ENCODE measurements around the gene PHC2.

The PHC2 gene

GRCh38 chr1:33424205-33424604, 6.7 kb downstream of the PHC2 start:
- DNase-seq (ENCODE audit: low spot score), result no peak

GRCh38 chr1:33420870-33421775, 9.8 kb downstream of the PHC2 start:
- no peak for DNase-seq (ENCODE audit: low spot score)

- no peak for DNase-seq (ENCODE audit: low spot score)
Measured at GRCh38 chr1:33418811-33419210, 12.1 kb downstream of the PHC2 start.

DNA sequence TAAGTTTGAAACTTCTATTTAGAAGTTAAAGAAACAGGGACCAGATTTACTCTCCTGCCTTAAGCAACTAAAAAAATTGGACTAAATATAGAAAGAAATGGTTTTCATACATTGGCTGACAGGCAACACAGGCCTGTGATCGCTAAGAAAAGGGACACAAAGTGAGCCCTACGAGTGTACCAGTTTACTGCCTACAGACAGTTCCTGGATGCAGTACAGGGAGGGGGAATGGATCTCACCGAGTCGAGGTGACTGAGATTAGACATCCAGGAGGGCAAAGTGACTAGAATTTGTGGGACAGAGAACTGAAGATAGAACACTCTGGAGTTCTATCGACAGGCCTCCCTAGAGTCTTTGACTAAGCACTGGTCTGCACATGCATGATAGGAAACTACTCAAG, 16.0 kb downstream of the PHC2 start:
- no peak for DNase-seq (ENCODE audit: low spot score)

DNA sequence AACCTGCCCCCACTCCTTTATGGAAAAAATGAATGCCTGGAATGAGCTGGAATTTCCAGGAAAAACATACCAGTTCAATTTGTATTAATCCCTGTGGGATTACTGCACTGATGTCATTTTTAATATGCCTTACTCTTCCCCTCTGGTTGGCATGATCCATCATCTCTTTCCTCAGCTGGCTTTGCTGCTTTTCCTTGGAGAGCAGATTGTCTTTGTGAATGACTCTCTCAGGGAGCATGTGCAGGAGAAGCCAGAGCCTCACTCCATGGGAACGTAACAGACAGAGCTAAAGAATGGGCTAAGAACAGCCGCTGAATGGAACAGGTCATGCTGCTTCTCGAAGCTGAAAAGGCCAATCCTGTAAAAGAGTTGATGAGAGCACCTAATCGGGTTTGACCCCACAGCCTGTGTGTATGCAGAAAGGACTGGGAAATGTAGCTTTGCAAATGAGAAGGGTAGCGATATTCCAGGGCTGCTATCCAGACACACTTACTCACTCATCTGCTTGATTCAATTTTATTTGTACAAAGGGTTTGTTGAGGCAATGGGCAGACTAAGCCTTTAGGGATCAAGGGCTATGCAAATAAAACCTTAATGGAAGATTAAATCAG, 20.7 kb downstream of the PHC2 start:
- no peak for DNase-seq (ENCODE audit: low spot score)

- no peak for DNase-seq (ENCODE audit: low spot score)
Measured at GRCh38 chr1:33408093-33408436, 22.8 kb downstream of the PHC2 start.

GRCh38 chr1:33407352-33408092, 23.4 kb downstream of the PHC2 start:
- no peak for DNase-seq (ENCODE audit: low spot score)

DNA sequence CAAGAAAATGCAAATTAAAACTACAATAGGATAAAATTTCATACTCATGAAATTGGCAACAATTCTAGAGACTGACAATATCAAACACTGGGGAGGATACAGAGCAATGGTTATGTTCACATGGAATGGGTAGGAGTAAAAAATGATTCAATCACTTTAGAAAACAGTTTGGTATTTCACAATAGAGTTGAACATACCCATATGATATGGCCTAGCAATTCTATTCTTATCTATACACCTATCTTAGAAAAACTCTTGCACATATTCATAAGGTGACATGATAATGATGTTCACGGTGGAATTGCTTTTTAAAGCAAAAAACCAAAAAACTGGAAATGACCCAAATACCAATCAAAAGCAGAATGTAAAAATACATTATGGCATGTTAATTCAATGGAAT, 28.7 kb downstream of the PHC2 start:
- DNase-seq (ENCODE audit: low spot score), result no peak

- DNase-seq (ENCODE audit: low spot score), result no peak
Measured at GRCh38 chr1:33401471-33401870, 29.4 kb downstream of the PHC2 start.

DNA sequence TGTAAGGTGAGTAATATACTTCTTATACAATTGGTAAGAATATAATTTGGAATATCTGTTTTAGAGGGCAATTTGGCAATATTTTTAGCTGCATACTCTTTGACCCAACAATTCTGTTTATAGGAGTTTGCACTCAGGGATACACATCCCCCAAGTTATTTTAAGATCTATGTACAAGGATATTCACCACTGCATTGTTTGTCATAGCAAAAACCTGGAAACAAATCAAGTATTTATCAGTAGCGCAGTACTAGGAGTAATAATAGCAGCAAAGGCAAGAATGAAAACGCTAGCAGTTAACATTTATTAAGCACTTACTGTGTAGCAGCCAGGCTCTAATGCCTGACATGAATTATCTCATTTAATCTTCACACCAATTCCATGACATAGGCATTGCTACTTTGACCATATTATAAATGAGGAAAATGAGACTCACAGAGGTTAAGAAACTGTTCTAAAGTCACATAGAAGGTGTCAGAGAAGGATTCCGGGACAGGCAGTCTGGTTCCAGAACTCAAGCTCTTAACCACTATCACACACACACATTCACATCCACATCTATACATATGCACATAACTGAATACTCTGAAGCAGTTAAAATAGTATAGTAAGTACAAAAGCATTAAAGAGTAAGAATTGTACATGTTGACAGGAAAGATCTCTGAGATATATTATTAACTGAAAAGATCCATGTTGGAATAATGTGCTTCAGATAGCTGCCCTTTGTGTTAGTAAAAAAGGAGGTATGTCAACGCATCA, 30.6 kb downstream of the PHC2 start:
- no peak for DNase-seq (ENCODE audit: low spot score)

- DNase-seq (ENCODE audit: low spot score), result no peak
Measured at GRCh38 chr1:33399375-33399774, 31.5 kb downstream of the PHC2 start.

- DNase-seq (ENCODE audit: low spot score), result no peak
Measured at GRCh38 chr1:33397994-33398393, 32.9 kb downstream of the PHC2 start.

DNA sequence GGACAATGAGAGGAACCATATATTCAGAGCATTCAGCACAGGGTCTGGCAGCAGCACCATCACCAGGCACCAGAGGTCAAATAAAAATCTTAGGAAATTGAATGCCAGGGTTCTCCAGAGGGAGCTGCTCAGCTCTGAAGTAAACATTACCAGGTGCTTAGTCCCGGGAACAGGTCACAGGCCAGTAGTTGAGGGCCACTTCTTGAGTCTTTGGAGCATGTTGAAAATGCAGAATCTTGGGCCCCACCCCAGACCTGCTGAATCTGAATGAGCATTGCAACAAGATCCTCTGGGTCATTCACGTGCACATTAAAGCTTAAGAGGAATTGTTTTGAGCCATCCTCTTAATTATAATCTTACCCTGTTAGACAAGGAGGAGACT, 33.8 kb downstream of the PHC2 start:
- no peak for DNase-seq (ENCODE audit: low spot score)

DNA sequence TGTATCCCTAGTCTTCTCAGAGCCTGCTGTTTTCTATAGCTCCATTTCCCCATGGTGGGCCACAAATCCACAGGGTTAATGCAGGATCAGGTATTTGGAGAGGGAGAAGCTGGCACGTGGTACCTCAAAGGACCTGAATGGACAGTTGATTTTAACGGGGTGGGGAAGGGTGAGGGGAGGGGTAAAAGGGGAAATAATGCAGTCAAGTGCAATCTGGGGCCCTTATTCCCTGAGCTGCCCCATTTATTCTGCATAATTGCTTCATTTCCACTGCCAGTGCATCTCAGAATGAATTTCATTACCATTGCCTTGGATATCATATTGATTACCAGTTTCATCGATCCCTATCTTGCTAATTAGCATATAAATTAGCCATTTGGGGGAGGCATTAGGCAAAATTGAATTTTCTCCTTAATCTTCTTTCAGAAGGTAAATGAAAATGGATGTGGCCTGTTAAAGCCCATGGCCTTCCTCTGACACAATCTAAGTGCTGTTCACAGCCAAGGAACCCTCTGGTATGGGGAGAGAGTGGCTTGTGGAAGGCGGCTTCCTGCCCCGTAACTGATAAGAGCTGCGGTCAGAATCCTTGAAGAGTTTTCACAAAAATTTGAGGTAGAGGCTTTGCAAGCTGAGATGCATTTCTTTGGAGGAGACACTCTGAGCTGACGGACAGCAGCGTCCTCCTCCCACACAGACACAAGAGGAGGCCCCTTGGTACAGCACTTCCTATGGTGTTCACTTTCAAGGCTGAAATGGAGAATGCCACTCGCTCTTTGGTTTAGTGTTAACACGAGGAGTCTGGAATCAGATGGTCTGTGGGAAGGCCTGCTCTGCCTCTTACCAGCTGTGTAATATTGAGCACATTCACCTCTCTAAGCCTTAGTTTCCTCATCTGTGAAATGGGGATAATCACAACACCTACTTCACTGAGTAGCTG, 34.4 kb downstream of the PHC2 start:
- no peak for DNase-seq (ENCODE audit: low spot score)

DNA sequence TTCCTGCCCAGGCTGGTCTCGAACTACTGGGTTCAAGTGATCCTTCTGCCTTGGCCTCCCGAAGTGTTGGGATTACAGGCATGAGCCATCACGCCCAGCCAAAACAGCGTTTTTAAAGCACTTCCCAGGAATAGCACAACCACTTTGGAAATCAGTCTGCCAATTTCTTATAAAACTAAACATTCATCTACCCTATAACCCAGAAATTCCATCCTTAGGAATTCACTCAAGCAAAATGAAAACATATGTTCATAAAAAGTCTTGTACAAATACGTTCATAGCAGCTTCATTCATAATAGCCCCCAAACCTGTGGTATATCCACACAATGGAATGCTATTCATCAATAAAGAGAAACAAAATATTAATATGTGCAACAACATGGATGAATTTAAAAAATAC, 36.1 kb downstream of the PHC2 start:
- no peak for DNase-seq (ENCODE audit: low spot score)

GRCh38 chr1:33393991-33394390, 36.9 kb downstream of the PHC2 start:
- DNase-seq (ENCODE audit: low spot score), result no peak

- DNase-seq (ENCODE audit: low spot score), result no peak
Measured at GRCh38 chr1:33393524-33393923, 37.4 kb downstream of the PHC2 start.

GRCh38 chr1:33392639-33393038, 38.3 kb downstream of the PHC2 start:
- DNase-seq (ENCODE audit: low spot score), result no peak

DNA sequence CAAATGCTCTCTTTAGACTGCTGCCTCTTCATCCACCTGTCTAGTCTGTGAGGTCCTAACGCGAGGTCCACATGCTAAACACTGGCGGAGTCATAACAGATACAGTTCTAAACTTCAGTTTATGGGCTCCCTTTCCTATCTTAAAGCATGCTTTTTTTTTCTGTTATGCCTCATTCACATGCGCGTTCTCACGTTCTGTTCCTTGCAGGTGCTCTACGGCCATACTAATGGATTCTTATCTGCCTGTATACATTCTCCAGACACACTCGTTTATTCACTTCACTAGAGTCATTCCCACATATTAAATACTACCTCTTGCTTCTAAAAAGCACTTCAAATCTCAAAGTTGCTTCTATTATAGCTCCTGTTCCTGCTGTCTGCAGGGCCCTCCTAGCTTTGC, 38.7 kb downstream of the PHC2 start:
- DNase-seq (ENCODE audit: low spot score), result no peak

DNA sequence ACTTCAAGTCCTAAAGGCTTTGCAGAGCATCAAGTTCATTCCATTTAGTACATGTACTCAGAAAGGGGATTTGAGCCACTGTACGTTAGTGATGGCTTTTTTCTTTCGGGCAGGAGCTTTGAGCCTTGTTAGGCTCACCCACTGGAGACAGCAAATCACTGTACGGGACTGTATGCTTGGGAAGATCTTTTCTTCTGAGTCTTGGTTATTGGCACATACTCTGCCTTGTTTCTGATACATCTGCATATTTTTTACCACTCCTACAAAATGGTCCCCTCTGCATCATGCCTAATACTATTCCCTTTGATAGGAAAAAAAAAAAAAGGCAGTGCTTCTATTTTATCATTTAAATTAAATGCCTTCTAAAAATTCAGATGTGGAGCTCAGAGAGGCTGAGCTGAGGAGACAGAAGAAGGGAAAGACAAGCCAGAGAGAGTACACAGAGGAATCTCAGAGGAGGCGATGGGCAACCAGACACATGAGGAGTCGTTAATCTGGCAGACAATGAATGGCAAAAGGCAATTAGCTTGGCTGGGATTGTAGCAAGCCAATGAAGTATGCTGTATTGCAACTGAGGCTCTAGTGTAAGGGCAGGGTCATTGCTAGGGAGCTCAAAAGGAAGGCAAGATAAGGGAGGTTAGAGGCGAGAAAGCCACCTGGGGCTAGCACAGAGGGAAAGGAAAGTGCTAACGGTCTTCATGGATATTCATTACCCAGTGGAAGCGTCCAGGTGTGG, 39.4 kb downstream of the PHC2 start:
- no peak for DNase-seq (ENCODE audit: low spot score)

- no peak for DNase-seq (ENCODE audit: low spot score)
Measured at GRCh38 chr1:33390542-33390941, 40.4 kb downstream of the PHC2 start.

Data from LoVo (cell line).